GM18511 (cell line): Measurements from ENCODE around the gene FSIP1.

Source experiments
- ATAC-seq: cut with Tn5 transposase; IDR thresholded peaks from one replicate; pipeline ENCODE4 v1.9.1; 2021; ENCODE audit warnings: mild to moderate bottlenecking, moderate library complexity; ENCODE audit not compliant: unreplicated experiment

FSIP1 gene

GRCh38 chr15:39651881-39652280, 130.8 kb downstream of the FSIP1 start:
- no peak for ATAC-seq

DNA sequence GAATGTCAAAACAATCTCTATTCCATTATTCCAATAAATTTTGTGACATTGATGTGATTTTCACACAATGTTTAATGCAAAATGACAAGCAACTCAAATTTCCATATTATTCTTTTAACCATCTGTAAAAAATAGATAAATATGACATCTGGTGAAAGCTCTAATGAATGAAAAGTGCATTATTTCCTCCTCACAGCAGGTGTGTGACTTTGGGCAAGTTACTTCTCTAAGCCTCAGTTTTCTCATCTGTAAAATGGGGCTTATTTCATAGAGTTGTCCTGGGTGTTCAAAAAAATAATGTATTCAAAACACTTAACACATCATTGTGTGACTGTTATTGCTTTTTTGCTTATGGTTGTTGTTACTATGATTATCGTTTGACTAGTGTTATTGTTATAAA, 131.3 kb downstream of the FSIP1 start:
- no peak for ATAC-seq

DNA sequence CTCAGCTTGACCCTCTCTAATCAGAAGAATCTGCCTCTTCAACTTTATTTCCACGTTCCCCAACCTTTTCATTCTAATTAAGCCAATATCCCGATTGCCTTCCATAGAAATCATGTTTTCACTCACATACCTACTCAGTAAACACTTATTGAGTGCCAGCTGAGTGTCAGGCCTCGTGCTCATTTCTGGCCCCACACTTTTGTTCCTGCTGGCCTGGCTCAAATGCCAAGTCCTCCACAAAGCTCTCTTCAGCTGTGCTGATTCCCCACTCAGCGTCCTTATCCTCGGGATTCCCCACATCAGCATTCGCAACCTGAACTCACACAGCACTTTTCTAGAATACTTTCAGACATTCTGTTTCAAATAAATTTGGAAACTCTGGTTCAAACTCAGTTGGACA, 132.9 kb downstream of the FSIP1 start:
- no peak for ATAC-seq

GRCh38 chr15:39646425-39646824, 136.2 kb downstream of the FSIP1 start:
- ATAC-seq: no peak

DNA sequence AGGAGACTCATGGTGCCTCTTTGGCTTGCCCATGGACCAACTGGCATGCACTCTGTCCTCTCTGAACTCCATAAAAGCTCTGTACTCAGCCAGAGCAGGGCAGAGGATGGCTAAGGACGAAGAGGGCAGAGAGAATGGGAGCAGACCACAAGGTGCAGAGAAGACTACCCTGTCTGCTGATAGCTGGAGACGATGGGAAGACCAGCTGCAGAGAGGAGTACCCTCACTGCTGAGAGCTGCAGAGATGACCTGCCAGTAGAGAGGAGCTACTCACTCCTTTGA, 136.7 kb downstream of the FSIP1 start:
- no peak for ATAC-seq

DNA sequence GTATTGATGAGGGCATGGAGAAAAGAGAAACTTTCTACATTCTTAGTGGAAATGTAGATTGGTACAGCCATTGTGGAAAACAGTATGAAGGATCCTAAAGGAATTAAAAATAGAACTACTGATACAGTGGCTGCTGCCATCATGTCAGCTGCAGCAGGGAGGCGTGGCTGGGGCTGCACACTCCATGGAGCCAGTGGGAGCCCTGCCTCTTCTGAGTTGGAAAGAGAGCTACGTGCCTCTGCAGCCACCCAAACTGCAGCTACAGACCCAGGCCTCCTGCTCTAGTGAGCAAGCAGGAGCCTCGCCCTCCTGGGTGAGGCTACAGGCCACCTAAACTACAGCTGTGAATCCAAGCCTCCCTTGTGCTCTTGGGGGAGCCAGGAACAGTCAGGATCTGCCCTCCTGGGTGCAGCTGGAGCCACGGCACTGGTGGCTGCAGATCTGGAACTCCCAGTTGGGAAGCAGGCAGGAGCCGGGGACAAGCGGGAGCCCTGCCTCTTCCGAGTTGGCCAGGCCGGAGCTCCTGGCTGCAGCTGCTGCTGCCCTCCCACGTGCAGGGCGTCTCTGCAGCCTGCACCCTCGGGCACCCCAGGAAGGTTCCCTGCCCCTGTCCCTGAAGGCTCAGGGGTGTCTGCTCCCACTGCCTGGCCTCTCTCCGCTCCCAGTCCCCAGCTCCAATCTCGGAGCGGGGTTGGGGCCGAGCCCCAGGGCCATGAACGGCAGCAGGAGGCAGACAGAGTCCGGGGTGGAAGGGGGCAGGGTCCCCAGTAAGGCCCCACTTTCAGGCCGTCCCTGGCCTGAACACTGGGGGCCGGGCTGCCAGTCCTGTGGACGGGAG, 137.3 kb downstream of the FSIP1 start:
- ATAC-seq: no peak

DNA sequence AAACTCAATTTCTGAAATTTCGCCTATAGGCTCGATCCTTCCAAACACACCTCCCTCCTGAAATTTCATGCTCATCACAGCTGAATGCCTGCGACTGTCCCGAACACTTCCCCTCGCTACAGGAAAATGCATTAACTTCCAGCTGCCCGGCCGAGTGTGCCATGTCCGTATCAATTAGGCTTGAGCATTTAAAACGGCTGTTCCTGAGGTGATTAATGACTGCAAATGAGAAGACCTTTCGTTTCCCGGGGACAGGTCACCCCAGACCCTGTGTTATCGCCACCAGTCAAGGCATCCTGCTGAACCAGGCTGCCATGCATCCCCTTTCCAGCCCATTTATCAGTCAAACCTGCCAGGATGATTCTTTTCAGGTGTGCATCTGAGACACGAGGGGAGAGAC, 138.5 kb downstream of the FSIP1 start:
- ATAC-seq: no peak

DNA sequence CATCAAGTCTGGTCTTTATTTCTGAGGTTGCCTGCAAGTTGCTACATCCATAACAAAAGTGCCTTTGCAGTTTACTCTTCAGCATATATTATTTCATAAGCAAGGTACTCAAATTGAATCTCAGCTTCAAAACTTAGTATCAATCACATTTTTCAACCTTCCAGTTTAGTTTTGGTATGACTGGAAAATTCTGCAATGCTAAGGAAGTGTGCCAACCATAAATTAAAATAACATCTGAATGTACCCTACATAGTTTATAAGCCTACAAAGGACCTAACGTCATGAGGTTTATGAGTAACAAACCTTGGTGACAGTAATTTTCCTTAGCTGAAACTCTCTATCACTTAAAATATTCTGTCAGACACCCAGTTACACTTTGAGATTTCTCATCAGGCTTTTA, 138.9 kb downstream of the FSIP1 start:
- no peak for ATAC-seq

DNA sequence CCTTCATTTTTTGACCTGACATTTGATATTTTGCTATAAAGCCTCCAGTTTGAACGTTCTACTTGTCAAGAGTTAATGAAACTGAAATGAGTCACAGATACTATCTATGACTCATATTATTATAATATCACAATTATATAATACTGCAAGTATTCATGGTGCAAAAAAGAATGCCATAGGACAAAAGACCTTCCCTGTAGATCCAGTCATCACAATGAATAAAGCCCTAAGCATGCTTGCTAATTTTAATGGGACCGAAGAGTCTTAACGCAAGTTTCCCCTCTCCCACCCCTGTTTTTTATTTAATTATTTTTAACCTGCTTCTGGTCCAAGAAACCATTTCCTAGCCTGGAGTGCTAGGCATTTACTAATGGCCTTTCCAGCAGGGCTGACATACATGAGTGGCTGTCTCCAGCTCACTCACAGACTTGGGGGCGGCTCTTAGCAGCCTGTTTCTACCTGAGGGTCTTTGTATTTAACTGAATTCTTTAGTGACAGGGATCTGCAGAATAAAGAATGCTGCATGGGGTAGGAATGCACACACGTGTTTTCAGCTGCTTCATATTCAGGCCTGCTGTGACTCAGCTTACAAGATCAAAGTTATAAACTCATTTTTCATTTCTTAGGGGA, 140.5 kb downstream of the FSIP1 start:
- no peak for ATAC-seq

- no peak for ATAC-seq
Measured at GRCh38 chr15:39641191-39641889, 141.3 kb downstream of the FSIP1 start.

DNA sequence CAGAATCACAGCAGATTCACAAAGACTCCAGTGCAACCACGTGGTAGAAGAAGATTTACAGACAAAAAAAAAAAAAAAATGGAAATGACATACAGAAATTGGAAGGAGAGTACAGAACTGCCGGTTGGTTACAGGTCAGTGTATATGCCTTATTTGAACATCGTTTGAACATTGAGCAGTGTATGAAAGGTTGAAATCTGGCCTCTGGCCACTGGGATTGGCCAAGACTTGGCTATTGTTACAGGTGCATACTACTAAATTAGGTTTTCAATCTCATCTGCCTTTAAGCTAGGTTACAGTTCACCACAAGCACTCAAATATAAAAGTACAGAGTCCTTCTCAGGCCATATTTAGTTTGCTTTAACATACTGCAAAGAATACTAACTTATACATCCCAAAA, 142.0 kb downstream of the FSIP1 start:
- ATAC-seq: no peak

DNA sequence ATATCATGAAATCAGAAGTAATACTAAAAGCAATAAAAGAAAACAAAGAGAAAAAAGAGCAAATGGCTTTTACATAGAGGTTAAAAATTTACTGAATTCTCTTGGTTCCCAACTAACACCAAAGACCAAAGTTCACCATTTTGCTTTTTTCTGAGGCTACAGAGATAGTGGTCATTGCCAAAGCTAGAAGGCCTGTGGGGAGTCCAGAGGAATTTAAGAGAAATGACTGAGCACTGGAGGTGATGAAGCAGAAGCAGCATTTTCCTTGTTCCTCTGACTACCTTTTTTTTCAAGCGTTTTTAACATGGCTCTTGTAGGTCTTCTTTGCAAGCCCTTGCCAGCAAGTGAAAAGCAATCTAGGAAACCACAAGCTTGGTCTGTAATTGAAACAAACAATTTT, 143.6 kb downstream of the FSIP1 start:
- ATAC-seq: no peak

GRCh38 chr15:39638041-39638440, 144.6 kb downstream of the FSIP1 start:
- no peak for ATAC-seq

GRCh38 chr15:39631357-39631756, 151.3 kb downstream of the FSIP1 start:
- ATAC-seq: no peak

DNA sequence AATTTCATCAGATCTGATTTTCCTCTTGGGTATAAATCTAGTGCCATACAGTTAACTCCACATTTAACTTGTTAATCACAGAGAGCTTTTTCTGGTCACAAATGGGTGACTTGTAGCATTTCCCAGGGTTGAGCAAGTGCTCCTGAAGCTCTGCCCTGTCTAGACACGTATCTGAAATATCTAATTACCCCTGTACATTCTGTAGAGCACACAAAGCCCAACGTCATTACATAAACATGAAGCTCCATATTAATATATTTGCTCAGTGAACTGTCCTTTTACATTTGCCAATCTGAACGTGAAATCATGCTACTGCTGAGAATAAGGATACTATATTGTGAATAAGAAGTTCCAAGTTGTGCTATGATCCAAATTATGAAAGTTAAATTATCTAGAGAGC, 152.7 kb downstream of the FSIP1 start:
- no peak for ATAC-seq

DNA sequence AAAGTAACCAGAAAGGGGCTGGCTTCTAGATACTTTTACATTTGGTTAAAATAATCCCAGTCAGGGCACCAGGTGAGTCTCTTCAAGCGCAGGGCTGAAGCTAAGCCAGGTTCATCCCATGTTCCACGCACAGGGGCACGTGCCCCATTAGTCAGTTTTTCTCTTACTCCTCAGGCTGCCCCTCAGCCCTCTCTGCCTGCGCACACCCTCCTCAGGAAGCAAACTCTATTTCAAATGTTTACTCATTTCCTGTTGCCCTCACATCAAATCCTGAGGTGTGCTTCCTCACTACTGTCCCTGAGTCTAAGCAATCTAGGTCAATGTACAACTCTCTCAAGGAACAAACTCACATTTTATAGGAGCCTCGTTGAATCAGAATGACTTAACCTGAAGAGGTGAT, 153.3 kb downstream of the FSIP1 start:
- no peak for ATAC-seq

DNA sequence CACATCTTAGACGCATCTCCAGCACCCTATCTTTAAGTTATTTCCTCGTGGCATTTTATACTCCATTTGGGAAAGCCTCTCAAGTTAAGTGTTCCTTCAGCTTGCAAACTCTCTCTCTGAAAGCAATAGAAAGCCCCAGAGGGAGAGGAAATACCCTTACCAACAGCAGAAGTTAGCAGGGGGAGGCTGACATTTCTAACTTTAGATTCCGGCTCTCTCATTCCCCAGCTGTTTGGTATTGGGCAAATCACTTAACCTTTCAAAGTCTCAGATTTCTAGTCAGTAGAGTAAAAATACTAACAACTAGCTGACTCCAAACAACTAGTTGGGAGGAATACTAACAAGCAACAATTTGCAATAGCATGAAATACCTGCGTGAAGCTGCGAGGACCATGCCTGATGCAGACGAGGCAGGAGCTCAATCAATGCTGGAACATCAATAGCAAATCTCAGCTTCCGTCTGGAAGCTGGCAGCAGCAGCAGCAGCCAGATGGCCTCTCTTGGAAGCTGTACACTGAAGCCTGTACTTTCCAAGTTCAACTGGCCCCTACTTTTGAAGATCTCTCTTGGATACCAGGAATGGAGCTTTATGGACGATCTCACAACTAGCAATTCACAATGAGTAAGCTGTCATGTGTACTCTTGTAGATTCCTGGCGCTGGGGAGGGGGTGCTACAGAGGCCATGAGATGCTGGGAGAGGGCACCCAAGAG, 153.9 kb downstream of the FSIP1 start:
- no peak for ATAC-seq

GRCh38 chr15:39628144-39628508, 154.5 kb downstream of the FSIP1 start:
- ATAC-seq: no peak

- ATAC-seq: no peak
Measured at GRCh38 chr15:39627451-39628143, 155.0 kb downstream of the FSIP1 start.

- ATAC-seq: no peak
Measured at GRCh38 chr15:39625856-39626255, 156.8 kb downstream of the FSIP1 start.

DNA sequence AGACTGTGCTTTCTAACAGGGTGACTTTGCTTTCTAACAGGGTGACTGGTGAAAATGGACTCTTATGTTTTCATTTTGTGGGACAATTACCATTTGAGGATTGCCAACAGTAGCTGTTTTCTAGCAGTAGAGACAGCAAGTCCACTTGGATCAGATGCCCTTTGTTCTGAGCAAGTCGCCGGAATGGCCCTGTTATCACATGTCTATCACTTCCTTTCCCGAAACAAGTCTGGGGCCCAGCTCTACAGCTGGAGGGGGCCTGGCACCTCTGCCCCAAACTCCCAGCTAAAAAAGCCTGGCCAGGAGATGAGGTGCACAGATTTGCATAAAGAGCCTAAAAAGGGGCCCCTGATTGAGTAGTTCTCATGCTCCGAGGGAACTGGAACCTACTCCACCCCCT, 157.2 kb downstream of the FSIP1 start:
- no peak for ATAC-seq
